Activated naive CD4-positive, alpha-beta T cell treated with anti-CD3 and anti-CD28 coated beads, Interleukin-2, amount 50 U/mL, for 16 hours (primary cell): ENCODE results near the gene SLC7A5.
"Not testable (repeated sequence)": the region's sequence is repeated elsewhere in the genome, so short reads cannot be mapped to it uniquely, and the experiment has no call there.

Source experiments
- DNase-seq: peaks from one replicate; pipeline ENCODE4 v3.0.0-alpha.2; 2020

Gene SLC7A5

GRCh38 chr16:87819282-87819681 lies 50.0 kb downstream of the SLC7A5 start:
- no peak for DNase-seq

DNA sequence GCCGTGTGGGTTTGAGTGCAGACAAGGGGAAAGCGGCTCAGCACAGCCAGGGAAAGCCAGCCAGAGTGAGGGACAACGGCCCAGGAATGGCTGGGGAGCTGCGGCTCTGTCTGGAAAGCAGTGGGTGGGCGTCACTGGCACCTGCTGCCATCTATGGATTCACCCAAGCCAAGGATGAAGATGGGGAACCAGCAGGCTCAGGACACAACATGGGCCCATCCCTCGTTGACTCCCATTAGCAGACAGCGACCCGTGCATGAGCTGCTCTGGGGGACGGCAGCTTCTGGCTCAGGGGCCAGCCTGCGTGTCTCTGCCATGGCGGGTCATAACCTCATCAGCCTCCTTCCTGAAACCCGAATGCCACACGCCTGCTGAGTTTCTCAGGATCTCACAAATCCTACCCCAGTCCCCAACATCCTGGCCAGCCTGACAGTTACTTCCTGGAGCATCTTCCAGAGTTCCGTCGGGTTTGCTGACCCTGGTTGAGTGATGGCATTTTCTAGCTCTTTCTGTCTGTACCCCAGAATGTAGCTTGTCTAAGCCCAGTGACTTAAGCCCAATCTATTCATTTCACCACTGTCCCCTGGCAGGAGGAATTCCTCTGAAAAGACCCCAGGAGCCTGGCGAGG lies 50.7 kb downstream of the SLC7A5 start:
- no peak for DNase-seq

DNA sequence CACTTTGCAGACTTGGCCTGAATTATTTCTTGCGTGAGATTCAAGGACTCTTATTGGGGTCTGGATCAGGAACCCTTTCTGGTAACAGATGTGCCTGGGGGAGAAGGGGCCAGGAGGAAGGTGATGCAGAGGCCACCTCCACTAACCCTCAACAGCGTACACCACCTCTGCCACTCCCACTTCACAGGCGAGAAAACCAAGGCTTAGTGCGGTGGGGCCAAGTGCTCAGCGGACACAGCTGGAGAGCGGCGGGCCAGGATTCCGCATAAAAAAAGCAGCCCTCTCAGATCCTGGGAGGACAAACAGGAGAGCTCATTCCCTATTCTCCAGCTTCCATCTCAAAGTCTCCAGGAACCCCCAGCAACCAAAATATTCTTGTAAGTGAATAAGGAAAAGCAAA lies 51.4 kb downstream of the SLC7A5 start:
- DNase-seq = no peak

GRCh38 chr16:87817370-87817769 lies 51.9 kb downstream of the SLC7A5 start:
- DNase-seq = not testable (repeated sequence)

- no peak for DNase-seq
Measured at GRCh38 chr16:87816507-87817100, 52.7 kb downstream of the SLC7A5 start.

DNA sequence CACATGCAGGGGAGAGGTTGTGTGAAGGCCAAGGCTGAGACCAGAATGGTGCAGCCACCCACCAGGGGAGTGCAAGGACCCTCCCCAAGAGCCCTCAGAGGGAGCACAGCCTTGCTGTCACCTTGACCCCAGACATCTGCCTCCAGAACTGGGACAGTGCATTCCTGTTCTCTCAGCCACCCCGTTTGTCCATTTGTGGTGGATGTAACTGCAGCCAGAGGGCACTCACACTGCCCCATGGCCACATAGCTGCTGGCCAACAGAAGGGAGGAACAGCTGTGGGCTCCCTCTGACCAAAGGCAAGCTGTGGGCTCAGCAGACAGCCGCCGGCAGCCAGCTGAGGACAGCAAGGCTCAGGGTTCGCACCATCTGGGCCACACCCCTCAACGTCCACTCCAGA lies 53.7 kb downstream of the SLC7A5 start:
- no peak for DNase-seq

DNA sequence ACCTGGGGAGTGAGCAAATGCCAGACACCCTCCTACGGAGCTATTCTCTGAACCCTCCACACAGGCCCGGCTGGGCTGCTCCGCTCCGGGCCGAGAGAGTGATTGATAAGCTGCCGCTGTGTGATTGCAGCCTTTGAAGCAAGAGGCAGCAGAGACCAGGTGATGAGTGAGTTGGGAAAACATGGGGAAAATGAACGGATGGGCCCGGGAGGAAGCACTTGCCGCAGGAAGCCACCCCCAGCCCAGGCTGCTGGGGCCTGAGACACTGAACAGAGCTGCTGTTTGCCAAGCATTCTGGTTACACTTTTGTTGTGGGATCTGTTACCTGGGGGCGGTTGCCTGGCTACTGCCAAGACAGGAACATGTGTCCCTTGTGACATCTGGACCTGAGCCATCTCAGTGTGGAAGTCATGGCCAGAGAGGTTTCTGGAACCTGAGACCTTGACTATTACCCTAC lies 57.1 kb downstream of the SLC7A5 start:
- DNase-seq = no peak

DNA sequence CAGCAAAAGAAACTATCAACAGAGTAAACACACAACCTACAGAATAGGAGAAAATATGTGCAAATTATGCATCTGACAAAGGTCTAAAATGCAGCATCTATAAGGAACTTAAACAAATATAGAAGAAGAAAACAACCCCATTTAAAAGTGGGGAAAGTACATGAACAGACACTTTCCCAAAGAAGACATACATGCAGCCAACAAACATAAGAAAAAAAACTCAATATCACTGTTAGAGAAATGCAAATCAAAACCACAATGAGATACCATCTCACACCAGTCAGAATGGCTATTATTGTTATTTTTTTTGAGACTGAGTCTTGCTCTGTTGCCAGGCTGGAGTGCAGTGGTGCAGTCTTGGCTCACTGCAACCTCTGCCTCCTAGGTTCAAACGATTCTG lies 57.9 kb downstream of the SLC7A5 start:
- DNase-seq = not testable (repeated sequence)

DNA sequence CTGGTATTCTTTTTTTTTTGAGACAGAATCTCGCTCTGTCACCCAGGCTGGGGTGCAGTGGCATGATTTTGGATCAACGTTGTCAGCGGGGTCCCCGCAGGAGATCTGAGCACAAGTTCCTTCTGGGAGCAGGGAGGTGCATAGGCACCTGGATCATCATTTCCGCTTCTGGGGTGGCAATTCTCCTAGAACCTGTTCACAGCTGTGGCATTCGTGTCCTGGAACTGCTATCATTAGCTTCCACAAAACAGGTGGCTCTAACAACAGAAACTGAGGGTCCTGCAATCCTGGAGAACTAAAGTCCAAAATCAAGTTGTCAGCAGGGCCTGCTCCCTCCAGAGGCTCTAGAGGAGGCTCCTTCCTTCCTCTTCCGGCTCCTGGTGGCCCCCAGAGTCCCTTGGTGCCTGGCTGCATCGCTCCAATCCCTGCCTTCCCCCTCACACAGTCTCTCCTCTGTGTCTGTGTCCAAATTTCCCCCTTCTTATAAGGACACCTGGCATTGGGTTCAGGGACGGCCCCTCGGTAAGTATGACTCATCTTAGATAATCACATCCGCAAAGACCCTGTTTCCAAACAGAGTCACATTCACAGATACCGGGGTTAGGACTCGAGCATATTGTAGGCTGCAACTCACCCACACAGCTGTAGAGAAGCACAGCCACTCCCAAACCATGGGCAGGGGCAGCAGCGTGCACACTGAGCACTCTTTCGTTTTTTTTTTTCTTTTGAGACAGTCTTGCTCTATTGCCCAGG lies 60.0 kb downstream of the SLC7A5 start:
- no peak for DNase-seq

DNA sequence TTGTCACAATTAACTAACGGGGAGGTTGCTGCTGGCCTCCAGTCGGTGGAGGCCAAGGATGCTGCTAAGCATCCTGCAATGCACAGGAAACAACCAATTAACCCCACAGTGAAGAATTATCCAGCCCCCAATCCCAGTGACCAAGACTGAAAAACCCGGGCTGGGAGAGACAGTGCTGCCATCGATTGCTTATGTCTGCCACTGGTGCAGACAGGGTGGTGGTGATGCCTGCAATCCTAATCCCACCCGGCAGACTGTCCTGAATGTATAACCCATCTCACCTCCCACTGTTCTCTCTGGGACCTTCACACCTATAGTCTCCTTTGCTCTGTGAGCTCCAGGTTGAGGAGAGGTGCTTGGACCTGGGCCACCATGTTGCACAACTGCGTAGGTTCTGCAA lies 61.2 kb downstream of the SLC7A5 start:
- no peak for DNase-seq

DNA sequence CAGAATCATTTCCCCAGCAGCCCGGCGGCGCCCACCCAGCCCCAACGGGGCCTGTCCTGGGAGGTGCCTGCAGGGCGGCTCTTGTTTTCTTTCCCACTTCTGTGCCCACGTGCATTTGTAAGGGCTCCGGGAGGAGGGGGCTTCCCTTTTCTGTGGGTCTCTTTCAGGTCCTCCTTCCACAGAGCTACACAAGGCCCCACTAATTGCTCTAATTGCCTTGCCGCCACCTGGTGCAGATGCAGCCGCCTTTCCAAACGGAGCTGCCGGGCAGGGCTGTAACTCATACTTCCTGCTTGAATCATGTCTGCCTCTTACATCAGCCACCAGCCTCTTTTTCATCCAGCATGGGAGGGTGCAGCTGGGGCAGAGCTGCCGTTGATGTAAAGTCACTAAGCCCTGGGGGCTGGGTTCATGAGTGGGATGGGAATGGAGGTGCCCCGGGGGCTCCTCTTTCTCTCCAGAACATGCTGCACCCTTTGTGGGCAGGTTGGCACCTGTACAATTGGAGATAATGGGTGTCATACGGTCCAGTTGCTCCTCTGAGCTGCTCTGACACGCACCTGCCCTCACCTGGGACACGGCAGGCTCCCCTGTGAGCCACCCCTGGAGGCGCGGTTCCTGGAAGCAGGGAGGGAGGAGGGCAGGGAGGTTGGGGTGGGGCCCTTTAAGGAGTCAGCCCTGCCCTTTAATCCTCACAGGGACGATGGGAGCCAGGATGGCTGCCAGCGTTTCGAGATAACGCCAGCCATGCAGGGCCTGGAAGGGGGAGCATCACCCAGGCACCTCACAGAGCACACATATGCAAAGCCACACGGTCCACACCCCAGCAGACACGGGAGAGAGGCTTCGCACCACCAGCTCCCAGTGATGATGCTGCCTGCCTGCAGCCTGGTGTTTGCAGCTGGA lies 62.4 kb downstream of the SLC7A5 start:
- DNase-seq = peak; percentile 71

DNA sequence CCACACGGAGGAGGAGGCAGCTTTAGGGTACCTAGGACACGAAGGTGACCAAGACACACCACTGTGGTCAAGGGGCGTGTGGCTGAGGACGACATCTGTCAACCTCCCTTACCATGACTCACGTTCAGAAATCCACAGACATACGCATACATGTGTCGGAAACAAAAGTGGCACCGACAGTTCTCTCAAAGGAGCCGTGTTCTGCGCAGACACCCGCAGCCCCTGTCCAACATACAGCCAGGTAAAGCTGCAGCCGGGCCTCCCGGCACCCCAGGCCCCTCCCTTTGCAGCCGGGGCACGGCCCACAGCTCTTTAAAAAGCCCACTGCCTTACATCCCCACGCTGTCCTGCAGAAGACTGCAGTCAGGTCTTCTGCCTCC lies 63.1 kb downstream of the SLC7A5 start:
- peak; percentile 46 for DNase-seq

DNA sequence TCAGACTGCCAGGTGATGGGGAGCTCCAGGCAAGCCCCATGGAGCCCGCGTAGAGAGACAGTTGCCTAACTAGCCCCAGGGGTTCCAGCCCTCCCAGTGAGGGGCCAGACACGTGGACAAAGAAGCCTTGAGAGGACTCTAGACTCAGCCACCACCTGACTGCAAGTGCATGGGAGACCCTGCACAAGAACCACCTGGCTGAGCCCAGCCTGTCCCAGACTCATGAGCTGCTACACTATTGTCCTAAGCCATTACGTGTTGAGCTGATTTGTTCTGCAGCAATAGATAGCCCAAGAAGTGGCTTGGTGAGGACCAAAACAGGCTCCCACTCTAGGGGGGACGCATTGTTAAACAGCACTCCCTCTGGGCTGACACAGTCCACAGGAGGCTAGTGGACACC lies 65.9 kb downstream of the SLC7A5 start:
- no peak for DNase-seq

DNA sequence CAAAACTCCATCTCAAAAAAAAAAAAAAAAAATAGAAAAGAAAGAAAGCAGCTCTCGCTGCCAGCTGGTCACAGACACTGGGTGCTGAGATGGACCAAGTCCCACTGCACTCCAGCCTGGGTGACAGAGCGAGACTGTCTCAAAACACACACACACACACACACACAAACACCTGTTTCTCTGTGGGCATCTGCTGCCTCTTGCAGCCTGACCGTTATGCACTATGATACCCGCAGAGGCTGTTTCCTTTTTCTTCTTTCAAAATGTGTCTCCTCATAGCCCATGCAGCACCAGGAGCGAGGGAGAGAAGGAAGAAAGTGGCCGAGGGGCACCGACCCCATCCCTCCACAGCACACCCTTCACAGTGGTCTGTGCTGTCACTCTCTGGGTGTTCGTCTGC lies 66.6 kb downstream of the SLC7A5 start:
- no peak for DNase-seq

DNA sequence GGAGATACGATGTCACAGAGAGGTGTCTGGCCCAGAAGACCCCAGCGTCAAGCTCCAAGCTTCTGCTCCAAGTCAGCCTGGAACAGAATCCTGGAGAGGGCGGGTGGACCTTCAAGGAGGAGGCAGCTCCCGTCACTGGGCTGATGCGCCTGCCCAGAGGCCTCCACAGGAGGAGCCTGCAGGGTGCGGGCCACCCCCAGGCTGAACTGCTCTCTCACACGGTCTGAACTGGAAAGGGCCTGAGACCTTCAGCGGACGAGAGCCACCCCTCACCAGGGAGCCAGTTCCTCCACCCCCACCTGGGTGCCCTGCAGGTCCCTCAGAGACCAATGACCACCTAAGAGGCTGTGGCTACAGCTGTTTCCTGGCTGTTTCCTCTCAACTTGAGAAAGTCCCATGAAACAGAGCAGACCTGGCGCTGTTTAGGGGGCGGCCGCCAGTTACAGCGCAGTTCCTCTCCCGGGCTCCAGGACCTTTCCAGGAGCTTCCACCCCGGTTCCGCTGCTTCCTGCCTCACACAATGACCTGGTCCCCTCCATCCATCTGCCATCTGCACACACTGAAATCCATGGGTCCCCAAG lies 67.5 kb downstream of the SLC7A5 start:
- DNase-seq = no peak

GRCh38 chr16:87800497-87800896 lies 68.8 kb downstream of the SLC7A5 start:
- DNase-seq = no peak

DNA sequence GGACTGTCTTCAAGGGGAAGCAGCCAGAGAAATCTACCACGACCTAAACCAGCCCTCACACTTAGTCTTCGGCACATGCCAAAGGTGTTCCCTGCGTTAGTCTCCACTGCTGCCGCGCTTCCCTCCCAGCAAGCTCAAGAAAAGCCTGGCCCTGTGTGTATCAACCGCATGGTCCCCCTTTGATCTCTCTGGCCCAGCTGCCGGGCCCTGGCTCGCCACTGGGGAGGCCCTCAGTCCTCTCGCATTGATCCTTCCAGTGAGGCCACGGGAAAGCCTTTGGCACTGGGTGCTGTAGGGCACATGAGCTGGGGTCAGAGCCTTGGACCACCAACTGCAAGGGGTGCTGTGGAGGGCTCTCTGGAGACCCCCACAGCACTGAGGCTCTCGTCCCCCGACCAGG lies 74.0 kb downstream of the SLC7A5 start:
- DNase-seq = no peak

GRCh38 chr16:87794485-87795078 lies 74.7 kb downstream of the SLC7A5 start:
- DNase-seq = no peak

DNA sequence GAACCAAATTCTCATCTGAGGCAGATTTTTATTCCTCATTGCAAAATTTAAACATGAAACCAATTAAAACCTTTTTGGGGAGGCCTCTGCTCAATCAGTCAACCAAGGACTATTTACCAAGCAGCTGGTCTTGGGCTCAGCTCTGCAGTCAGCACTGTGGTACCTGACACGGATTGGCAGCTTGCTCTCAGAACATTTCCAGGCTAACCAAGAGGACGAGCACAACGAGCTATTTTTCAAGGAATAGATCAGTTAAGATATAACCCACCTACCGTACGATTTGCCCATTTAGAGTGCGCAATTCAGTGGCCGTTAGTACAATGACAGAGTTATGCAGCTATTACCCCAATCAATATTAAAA lies 77.1 kb downstream of the SLC7A5 start:
- DNase-seq = no peak

DNA sequence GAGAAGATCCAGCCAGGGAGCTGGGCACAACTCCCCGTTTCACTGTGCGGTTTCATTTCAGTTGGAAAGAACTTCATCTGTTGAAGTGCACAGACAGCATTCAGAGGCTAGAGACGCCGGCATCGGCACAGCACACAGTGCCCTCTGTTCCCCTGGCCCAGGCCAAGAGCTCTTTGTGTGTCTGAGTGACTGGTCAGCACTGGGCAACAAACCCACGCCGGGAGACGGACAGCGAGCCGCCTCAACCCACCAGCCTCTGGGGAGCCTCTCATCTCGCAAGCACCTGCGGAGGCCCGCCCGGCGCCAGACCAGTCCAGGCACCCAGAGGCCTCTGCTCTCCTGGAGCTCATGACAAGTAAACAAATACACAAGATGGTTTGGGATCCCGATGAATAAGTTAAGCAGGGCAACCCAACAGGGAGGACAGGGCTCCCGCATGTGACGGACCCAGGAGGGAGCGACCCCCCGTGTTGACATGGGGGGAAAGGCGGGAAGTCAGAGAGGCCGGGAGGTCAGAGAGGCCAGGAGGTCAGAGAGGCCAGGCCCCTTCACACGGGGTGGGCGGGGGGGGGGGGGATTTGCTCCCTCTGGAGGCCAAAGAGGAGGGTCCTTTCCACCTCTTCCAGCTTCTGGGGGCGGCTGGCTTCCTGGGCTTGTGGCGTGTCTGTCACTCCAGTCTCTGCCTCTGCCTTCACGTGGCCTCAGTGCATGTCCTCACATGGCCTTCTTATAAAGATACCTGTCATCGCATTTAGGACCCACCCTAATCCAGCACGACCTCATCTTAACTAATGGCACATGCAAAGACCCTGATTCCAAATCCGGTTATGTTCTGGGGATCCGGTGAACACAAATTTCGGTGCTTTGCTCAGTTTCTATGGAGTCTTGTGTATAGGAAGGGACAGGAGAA lies 77.8 kb downstream of the SLC7A5 start:
- no peak for DNase-seq
